KMS-11 (cell line): ENCODE data around the gene DCP1A.

Experiments
- H2AFZ ChIP-seq: fragments of 200-600 bp; sonication (generic); 2 replicates; pipeline ENCODE4 v1.6.1; 2016; ENCODE audit warnings: antibody characterized with exemption, mixed run types, low read depth
- H3K27ac ChIP-seq: fragments of 200-600 bp; sonication (generic); 2 replicates; pipeline ENCODE4 v1.6.1; 2016; ENCODE audit warnings: mild to moderate bottlenecking, mixed run types
- H3K27me3 ChIP-seq: fragments of 200-600 bp; sonication (generic); 2 replicates; pipeline ENCODE4 v1.6.1; 2017; ENCODE audit warnings: mild to moderate bottlenecking, low read depth, mixed run types, moderate library complexity; ENCODE audit not compliant: insufficient read depth
- H3K36me3 ChIP-seq: fragments of 200-600 bp; sonication (generic); 2 replicates; pipeline ENCODE4 v1.6.1; 2017; ENCODE audit warnings: mild to moderate bottlenecking, mixed run types; ENCODE audit not compliant: insufficient read depth
- H3K4me1 ChIP-seq: fragments of 200-600 bp; sonication (generic); 2 replicates; pipeline ENCODE4 v1.6.1; 2016; ENCODE audit warnings: mild to moderate bottlenecking, low read depth, mixed run types; ENCODE audit not compliant: poor library complexity, severe bottlenecking
- H3K4me2 ChIP-seq: fragments of 200-600 bp; sonication (generic); 2 replicates; pipeline ENCODE4 v1.7.0; 2016; ENCODE audit warnings: mild to moderate bottlenecking, mixed run types
- H3K4me3 ChIP-seq: fragments of 200-600 bp; sonication (generic); IDR thresholded peaks from 2 replicates; pipeline ENCODE4 v1.6.1; 2017; ENCODE audit warnings: low read depth, low read length, mixed read lengths; ENCODE audit not compliant: insufficient read depth
- H3K79me2 ChIP-seq: fragments of 200-600 bp; sonication (generic); 2 replicates; pipeline ENCODE4 v1.6.1; 2016; ENCODE audit warnings: low read depth, mixed run types; ENCODE audit not compliant: insufficient read depth
- H3K9ac ChIP-seq: fragments of 200-600 bp; sonication (generic); 2 replicates; pipeline ENCODE4 v1.6.1; 2016; ENCODE audit warnings: mild to moderate bottlenecking, mixed run types
- H4K20me1 ChIP-seq: fragments of 200-600 bp; sonication (generic); 2 replicates; pipeline ENCODE4 v1.6.1; 2016; ENCODE audit warnings: mild to moderate bottlenecking, mixed run types; ENCODE audit not compliant: insufficient read depth
- CTCF ChIP-seq: fragments of 200-600 bp; sonication (generic); conservative IDR thresholded peaks from 2 replicates; pipeline ENCODE4 v1.6.1; 2017; ENCODE audit warnings: low read depth, mild to moderate bottlenecking, antibody characterized with exemption, low read length, moderate library complexity, mixed read lengths

DCP1A gene

DNA sequence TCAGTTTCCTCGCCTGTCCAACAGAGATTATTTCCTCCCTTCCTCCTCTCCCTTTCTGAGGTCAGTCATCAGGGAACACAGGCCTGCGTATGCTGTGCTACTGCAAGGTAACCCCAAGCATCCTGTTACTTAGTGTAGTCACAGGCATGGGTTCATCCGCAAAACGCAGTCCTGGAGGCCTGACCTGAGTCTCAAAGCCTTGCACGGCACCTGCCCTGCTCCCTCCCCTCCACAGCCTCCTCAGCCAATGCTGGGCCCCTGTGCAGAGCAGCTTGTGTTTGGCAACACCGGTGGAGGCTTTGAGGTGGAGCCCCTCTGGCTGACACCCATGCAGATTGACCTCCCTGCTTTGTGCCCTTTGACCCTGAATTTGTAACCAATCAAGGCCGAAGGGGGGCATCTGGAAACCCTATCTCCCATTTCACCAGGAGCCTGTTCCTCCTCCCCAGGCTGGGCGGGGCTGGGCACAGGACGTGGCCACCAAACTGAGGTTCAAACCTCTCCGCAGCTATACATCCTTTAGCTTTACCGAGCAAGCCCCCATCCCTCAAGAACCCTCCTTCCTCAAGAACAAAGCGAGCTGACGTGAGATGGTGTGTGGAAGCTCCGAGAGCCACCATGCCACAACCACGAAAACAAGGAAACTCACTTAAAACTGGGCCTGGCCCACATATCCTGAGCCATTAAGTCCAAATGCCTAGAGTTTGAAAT, 113.1 kb downstream of the DCP1A start:
- Histone ChIP-seq H3K4me2 (no peak overlapping the region), H3K4me3 (no peak overlapping the region), H3K27me3 (no peaks in the 10 kb centered on the region), H2AFZ (no peak overlapping the region), H3K4me1 (peaks cover 17% of the 10 kb centered on the region), H3K9ac (no peak overlapping the region), H3K27ac (no peak overlapping the region), H3K36me3 (no peaks in the 10 kb centered on the region), H4K20me1 (no peaks in the 10 kb centered on the region), H3K79me2 (no peaks in the 10 kb centered on the region)
- no peak for TF ChIP-seq CTCF
